Kidney (tissue), 14 donors: Measurements from ENCODE around the gene MYBBP1A. TPM values are rescaled to one million over a fixed set of nuclear protein-coding genes. Genes with fewer than 3 reads are reported as not detected.

Experiments used
- DNase-seq, 5 donors: peaks; one replicate each; pipeline ENCODE4 v3.0.0-alpha.2; 2013 to 2020
- FAIRE-seq: peaks from 2 replicates; lab custom pipeline; 2012; peaks lifted over from hg19 to GRCh38; lab: Jason Lieb, UNC
- H3K27ac ChIP-seq, 2 donors: one replicate each; pipeline ENCODE4 v1.7.0; 2013; ENCODE audit warnings: low read depth in 2 of 2, low read length in 2 of 2, inconsistent platforms in 1 of 2
- H3K27me3 ChIP-seq: one replicate; pipeline ENCODE4 v1.7.1; 2013; ENCODE audit warnings: low read length, inconsistent platforms; ENCODE audit not compliant: control insufficient read depth, insufficient read depth
- H3K36me3 ChIP-seq, 3 donors: one replicate each; pipeline versions ENCODE4 v1.7.0 to v1.7.1; 2013; ENCODE audit warnings: low read length in 3 of 3, control low read depth in 1 of 3, inconsistent platforms in 1 of 3; ENCODE audit not compliant: insufficient read depth in 3 of 3, control insufficient read depth in 2 of 3
- H3K4me1 ChIP-seq, 3 donors: one replicate each; pipeline versions ENCODE4 v1.7.0 to v1.7.1; 2013; ENCODE audit warnings: low read length in 3 of 3, inconsistent platforms in 1 of 3, low read depth in 1 of 3; ENCODE audit not compliant: control insufficient read depth in 2 of 3, insufficient read depth in 2 of 3
- H3K4me3 ChIP-seq, 3 donors: one replicate each; pipeline versions ENCODE4 v1.7.0 to v1.8.1; 2013; ENCODE audit warnings: low read length in 3 of 3, control low read depth in 1 of 3, inconsistent platforms in 1 of 3
- H3K9ac ChIP-seq, 3 donors: one replicate each; pipeline versions ENCODE4 v1.7.0 to v1.7.1; 2013; ENCODE audit warnings: low read length in 3 of 3, control low read depth in 1 of 3, inconsistent platforms in 1 of 3
- H3K9me3 ChIP-seq, 3 donors: one replicate each; pipeline versions ENCODE4 v1.7.0 to v1.7.1; 2013; ENCODE audit warnings: low read length in 3 of 3, control low read depth in 1 of 3, inconsistent platforms in 1 of 3; ENCODE audit not compliant: control insufficient read depth in 2 of 3, insufficient read depth in 1 of 3
- CTCF ChIP-seq: IDR thresholded peaks from 3 replicates; pipeline ENCODE4 v1.5.1; 2012; ENCODE audit warnings: mild to moderate bottlenecking, moderate library complexity, borderline replicate concordance; ENCODE audit not compliant: insufficient read depth; ENCODE audit errors: extremely low read depth
- intact Hi-C: fragments of 100-400 bp; cut with DNase I; formaldehyde crosslinking; loops from one replicate; pipeline ENCODE4 v1.11.1; 2022
- polyA plus RNA-seq: library from polyadenylated mRNA; stranded (reverse); fragments of 350-450 nt; fragmentation: Illumina TruSeq; extraction: RNeasy Lipid Tissue Mini Kit (QIAGEN cat#74804); gene quantifications from one replicate; pipeline ENCODE4 v1.2.3, GENCODE V29; 2014; ENCODE audit warnings: low read depth, low replicate concordance; ENCODE audit not compliant: insufficient read depth
- total RNA-seq: library from RNA; stranded (reverse); fragmentation: NEBNext Ultra II Directional; extraction: Animal tissue kit (Norgen Biotek cat#: 25700); gene quantifications from one replicate; pipeline ENCODE4 v1.2.1, GENCODE V29; 2021
- donor health status: control.
- donor health status: control.
- donor health status: control.
- donor health status: control.
- donor health status: control.
- donor health status: DM: yes; HTN: yes; CAD: no.
- donor health status: Normal renal cell carcinoma (clear cell type).

Gene MYBBP1A
- total and polyA plus RNA-seq, 2 donors from 2014 or later = 11.9 to 51.6 TPM

- Histone ChIP-seq H3K36me3 (no peaks in the 10 kb centered on the region), H3K27me3 (no peaks in the 10 kb centered on the region), H3K4me3 (no peak overlapping the region), H3K9ac (no peak overlapping the region), H3K27ac (no peak overlapping the region), H3K9me3 (no peaks in the 10 kb centered on the region), H3K4me1 (peaks cover 4 to 31% (median 29%) of the 10 kb centered on the region in 3 donors)
- FAIRE-seq (no peak), DNase-seq (peak in 2 of 5 donors; percentile 56 to 71)
- TF ChIP-seq CTCF = no peak
- intact Hi-C loops = no loop called here
These were observed 3.3 kb upstream of the MYBBP1A start for GRCh38 chr17:4558347-4558971.

GRCh38 chr17:4557626-4558346, 2.6 kb upstream of the MYBBP1A start:
- H3K9me3 ChIP-seq = no peaks in the 10 kb centered on the region
- intact Hi-C loops = no loop called here
- DNase-seq (peak in 2 of 5 donors; percentile 35 to 61), FAIRE-seq (no peak)
- no peak overlapping the region for H3K4me3 ChIP-seq
- peaks cover 0 to 3% (median 0%) of the 10 kb centered on the region in 3 donors for H3K36me3 ChIP-seq
- H3K9ac ChIP-seq = no peak overlapping the region
- peaks cover 4 to 31% (median 29%) of the 10 kb centered on the region in 3 donors for H3K4me1 ChIP-seq
- no peak overlapping the region for H3K27ac ChIP-seq
- no peaks in the 10 kb centered on the region for H3K27me3 ChIP-seq
- no peak for TF ChIP-seq CTCF

- Histone ChIP-seq H3K9me3 (no peaks in the 10 kb centered on the region), H3K36me3 (peaks cover 0 to 3% (median 0%) of the 10 kb centered on the region in 3 donors), H3K27me3 (no peaks in the 10 kb centered on the region), H3K4me3 (no peak overlapping the region), H3K27ac (no peak overlapping the region), H3K4me1 (peaks cover 4 to 29% (median 23%) of the 10 kb centered on the region in 3 donors), H3K9ac (no peak overlapping the region)
- intact Hi-C loops = no loop called here
- no peak for FAIRE-seq
- peak in 2 of 5 donors; percentile 25 to 37 for DNase-seq
- no peak for TF ChIP-seq CTCF
These were observed 1.8 kb upstream of the MYBBP1A start for GRCh38 chr17:4556996-4557395.
